Fibroblast of pulmonary artery (primary cell): ENCODE measurements around the gene RAF1.
A peak's percentile ranks its signal among the peaks of the same experiment; 100 is the strongest.

Experiments
- DNase-seq: peaks from one replicate; pipeline ENCODE4 v3.0.0-alpha.2; 2010; ENCODE audit warnings: low read depth
- H3K4me3 ChIP-seq: replicated peaks from 2 replicates; pipeline ENCODE4 v1.5.1; 2011; ENCODE audit warnings: low read depth, mild to moderate bottlenecking, control low read depth, low read length, moderate library complexity
- TF ChIP-seq, protein P1 (sequence below): IDR thresholded peaks from 2 replicates; pipeline ENCODE4 v1.5.1; 2011; ENCODE audit warnings: mild to moderate bottlenecking, control low read depth, low read length, inconsistent platforms; ENCODE audit errors: missing control alignments

Gene RAF1

DNA sequence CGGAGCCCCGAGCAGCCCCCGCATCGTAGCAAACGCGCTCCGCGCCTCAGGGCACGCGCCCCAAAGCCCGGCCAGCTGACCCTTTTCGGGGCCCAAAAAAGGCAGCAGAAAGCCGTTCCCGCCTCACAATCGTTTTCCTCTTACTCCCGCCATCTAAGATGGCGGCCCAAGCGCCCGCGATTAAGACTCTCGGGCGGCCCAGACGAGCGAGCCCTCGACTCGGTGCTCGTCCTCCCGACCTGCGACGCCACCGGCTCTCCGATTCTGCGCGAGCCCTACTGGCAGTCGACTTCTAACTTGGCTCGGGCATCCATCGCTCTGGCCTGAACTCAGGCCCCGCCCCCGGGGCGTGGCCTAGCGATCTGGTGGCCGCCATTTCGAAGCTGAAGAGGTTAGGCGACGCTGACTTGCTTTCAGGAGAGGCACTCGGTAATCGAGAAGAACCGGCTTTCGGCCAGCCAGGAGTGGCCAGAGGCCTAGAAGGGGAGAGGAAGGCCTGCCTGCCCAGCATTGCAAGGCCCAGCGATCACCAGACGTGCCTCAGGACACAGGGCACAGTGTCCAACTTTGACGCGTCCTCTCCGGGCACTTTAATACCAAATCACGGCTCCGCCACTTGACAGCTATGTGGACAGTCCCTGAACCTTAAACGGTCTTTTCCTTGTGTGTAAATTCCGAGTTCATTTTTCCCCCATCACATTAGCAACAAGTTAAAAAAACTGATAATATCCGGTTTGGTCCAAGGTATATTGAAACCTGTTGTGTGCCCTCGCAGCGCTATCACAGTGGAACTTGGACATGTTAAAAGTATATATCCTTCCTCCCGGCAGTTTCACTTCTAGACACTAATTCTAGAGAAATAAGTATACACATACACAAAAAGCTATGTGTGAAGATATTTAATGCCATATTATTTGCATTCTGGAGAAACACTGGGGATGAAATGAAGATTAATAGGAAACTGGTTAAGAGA lies at the start of gene RAF1:
RAF1 (minus strand) TSS at position 182 of the 973 bp plus-strand sequence. CDS start 45,396 bp downstream, outside the sequence.
- DNase-seq, result peak; percentile 98
- peak within 1 kb of the TSS; percentile 91 for H3K4me3 ChIP-seq
- TF ChIP-seq, protein P1, sequence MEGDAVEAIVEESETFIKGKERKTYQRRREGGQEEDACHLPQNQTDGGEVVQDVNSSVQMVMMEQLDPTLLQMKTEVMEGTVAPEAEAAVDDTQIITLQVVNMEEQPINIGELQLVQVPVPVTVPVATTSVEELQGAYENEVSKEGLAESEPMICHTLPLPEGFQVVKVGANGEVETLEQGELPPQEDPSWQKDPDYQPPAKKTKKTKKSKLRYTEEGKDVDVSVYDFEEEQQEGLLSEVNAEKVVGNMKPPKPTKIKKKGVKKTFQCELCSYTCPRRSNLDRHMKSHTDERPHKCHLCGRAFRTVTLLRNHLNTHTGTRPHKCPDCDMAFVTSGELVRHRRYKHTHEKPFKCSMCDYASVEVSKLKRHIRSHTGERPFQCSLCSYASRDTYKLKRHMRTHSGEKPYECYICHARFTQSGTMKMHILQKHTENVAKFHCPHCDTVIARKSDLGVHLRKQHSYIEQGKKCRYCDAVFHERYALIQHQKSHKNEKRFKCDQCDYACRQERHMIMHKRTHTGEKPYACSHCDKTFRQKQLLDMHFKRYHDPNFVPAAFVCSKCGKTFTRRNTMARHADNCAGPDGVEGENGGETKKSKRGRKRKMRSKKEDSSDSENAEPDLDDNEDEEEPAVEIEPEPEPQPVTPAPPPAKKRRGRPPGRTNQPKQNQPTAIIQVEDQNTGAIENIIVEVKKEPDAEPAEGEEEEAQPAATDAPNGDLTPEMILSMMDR, result no peak

DNA sequence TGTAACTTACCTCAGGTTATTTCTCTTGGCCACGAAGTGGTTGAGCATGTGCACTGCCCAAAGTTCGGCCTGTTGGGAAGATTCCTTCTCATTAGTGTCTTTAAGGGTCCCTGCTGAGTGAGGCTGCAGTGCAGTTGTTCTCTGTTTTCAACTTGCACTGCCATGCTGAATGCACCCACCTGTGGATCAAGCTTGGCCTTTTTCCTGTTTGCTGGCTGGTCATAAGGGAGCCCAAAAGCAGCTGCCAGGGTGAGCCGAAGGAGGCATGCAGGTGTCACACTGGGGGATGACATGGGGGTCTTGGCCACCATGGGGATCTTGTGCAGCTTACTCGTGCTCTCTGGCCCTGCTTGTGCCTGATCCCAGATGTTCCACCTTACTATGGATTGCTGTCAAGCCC lies 46.1 kb upstream of the RAF1 start:
- no peak overlapping the region for H3K4me3 ChIP-seq
- TF ChIP-seq, protein P1, result no peak
- no peak for DNase-seq

DNA sequence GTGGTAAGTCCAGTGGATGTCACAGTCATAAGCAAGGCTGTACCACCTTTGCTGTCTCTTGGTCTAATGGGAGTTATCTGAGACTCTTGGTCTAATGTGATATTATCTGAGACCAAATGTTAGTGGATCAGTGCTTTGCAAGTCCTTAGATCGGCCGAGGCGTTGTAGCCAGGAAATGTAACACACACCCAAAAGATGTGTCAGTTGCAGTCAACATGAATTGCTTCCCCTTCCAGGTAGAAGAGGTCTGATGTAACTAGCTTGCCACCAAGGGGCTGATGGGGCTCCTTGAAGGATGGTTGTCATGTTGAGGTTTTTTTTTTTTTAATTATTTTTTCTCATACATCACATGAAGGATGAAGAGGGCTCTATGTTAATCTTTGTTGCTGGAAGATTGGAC lies 45.4 kb upstream of the RAF1 start:
- no peak overlapping the region for H3K4me3 ChIP-seq
- TF ChIP-seq, protein P1, result no peak
- no peak for DNase-seq

DNA sequence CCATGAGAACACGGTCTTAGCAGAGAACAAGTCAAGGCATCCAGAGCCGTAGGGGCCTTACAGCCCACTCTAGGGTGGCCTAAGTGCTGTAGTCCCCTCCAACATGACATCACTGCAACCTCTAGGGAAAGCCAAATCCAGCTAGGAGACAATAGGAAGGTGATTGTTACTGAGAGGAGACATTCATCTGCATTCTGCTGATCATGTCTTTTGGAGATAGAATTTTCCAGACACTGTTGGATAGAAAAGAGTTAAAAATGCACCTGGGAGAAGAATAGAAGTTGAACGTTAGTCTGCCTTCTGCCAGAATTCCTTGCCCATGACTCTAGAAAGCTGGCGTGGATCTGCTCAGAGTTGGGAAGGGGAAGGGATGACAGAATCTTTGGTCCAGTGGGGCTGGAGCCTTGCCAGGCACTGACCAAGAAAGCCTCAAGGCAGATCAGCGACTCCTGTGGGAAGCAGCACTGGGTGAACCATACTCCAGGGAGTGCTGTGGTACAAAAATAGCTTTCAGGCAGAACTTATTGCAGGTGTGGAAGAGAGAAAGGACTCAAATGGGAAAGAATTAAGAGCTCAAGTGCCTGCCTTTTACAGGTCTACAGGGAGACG lies 44.8 kb upstream of the RAF1 start:
- peak; percentile 70 for DNase-seq
- TF ChIP-seq, protein P1, result peak; percentile 25
- no peak overlapping the region for H3K4me3 ChIP-seq

DNA sequence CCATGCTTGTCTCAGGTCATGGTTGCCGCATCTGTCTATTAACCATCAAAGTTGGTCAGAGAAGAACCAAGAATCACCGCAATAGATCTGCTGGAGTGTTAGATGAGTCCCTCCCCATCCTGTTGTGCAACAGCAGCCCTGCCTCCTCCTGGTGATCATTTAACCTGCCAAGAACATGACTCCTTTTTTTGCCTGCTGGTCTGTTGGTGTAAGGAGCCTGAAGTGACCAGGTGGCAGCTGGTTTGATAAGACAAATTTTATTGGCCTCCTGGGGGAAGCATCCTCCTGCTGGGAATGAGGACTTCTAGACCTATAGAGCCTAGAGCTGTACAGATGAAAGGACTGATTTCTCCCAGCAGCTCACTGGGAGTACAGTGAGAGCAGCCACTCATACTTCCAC lies 43.5 kb upstream of the RAF1 start:
- no peak overlapping the region for H3K4me3 ChIP-seq
- peak; percentile 40 for DNase-seq
- TF ChIP-seq, protein P1, result no peak

DNA sequence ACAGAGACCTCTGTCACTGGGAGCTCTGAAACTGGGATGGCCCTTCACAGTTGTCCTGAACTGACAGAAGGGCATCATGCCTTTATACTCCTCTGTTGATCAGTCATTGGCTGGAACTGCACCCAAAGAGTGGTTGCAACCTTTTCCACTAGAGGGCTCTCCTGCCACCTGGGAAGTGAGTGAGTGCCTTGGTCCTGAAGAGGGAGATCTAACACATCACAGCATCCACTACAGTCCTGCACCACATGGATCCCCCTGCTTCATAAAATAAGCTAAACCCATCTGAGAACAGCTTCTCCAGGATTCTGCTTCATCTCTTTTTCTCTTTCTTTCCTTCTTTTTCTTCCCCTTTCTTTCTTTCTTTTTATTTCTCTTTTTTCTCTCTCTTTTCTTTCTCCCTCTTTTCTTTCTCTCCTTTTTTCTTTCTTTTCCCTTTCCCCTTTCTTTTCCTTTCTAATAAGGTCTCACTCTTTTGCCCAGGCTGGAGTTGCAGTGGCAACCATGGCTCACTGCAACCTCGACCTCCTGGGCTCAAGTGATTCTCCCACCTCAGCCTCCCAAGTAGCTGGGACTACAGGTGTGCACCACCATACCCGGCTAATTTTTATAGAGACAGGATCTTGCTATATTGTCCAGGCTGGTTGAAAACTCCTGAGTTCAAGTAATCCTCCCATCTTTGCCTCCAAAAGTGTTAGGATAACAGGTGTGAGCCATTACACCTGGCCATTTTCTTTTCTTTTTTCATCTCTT lies 42.8 kb upstream of the RAF1 start:
- peak; percentile 79 for DNase-seq
- no peak overlapping the region for H3K4me3 ChIP-seq
- TF ChIP-seq, protein P1, result peak; percentile 98
